H9 (cell line): ENCODE data around the gene TDRD1. TPM values are rescaled to one million over a fixed set of nuclear protein-coding genes. Genes with fewer than 3 reads are reported as not detected.

Experiments
- DNase-seq: peaks from one replicate; pipeline ENCODE4 v3.0.0-alpha.2; 2017
- H2AFZ ChIP-seq: one replicate; pipeline ENCODE4 v1.6.1; 2013; ENCODE audit warnings: mild to moderate bottlenecking, low read length, control low read depth, moderate library complexity
- H2AK5ac ChIP-seq: 2 replicates; pipeline ENCODE4 v1.6.1; 2013; ENCODE audit warnings: low read length, control low read depth, mixed read lengths; ENCODE audit not compliant: insufficient read length
- H2BK120ac ChIP-seq: one replicate; pipeline ENCODE4 v1.6.1; 2013; ENCODE audit warnings: low read depth, mild to moderate bottlenecking, low read length, control low read depth, inconsistent platforms; ENCODE audit not compliant: poor library complexity, severe bottlenecking
- H2BK12ac ChIP-seq: 2 replicates; pipeline ENCODE4 v1.6.1; 2013; ENCODE audit warnings: low read length, control low read depth, mixed read lengths, low read depth; ENCODE audit not compliant: insufficient read length
- H2BK15ac ChIP-seq: 2 replicates; pipeline ENCODE4 v1.6.1; 2013; ENCODE audit warnings: low read depth, low read length, control low read depth
- H2BK20ac ChIP-seq: one replicate; pipeline ENCODE4 v1.6.1; 2013; ENCODE audit warnings: low read depth, mild to moderate bottlenecking, low read length, control low read depth, inconsistent platforms; ENCODE audit not compliant: poor library complexity, severe bottlenecking
- H2BK5ac ChIP-seq: 2 replicates; pipeline ENCODE4 v1.6.1; 2013; ENCODE audit warnings: low read length, control low read depth, mixed read lengths; ENCODE audit not compliant: insufficient read length
- H3K14ac ChIP-seq: 2 replicates; pipeline ENCODE4 v1.6.1; 2013; ENCODE audit warnings: low read length, control low read depth; ENCODE audit not compliant: insufficient read depth
- H3K18ac ChIP-seq: 2 replicates; pipeline ENCODE4 v1.6.1; 2013; ENCODE audit warnings: low read depth, mild to moderate bottlenecking, mixed read lengths, low read length, control low read depth; ENCODE audit not compliant: insufficient read length
- H3K23ac ChIP-seq: 2 replicates; pipeline ENCODE4 v1.6.1; 2013; ENCODE audit warnings: low read length, control low read depth, mixed read lengths, low read depth; ENCODE audit not compliant: insufficient read length
- H3K23me2 ChIP-seq: 2 replicates; pipeline ENCODE4 v1.6.1; 2013; ENCODE audit warnings: low read depth, mild to moderate bottlenecking, mixed read lengths, low read length, control low read depth; ENCODE audit not compliant: insufficient read length, poor library complexity, severe bottlenecking
- H3K27ac ChIP-seq: 2 replicates; pipeline ENCODE4 v1.5.1; 2013; ENCODE audit warnings: low read length, control low read depth, mixed read lengths, low read depth; ENCODE audit not compliant: insufficient read length
- H3K27me3 ChIP-seq: 2 replicates; pipeline ENCODE4 v1.6.1; 2013; ENCODE audit warnings: low read length, control low read depth, inconsistent platforms; ENCODE audit not compliant: insufficient read depth
- H3K4ac ChIP-seq: 2 replicates; pipeline ENCODE4 v1.6.1; 2013; ENCODE audit warnings: low read depth, mild to moderate bottlenecking, control low read depth, inconsistent platforms, low read length, moderate library complexity
- H3K4me1 ChIP-seq: 2 replicates; pipeline ENCODE4 v1.6.1; 2013; ENCODE audit warnings: low read length, control low read depth, inconsistent platforms; ENCODE audit not compliant: insufficient read depth
- H3K4me2 ChIP-seq: 2 replicates; pipeline ENCODE4 v1.6.1; 2013; ENCODE audit warnings: low read length, control low read depth, mixed read lengths; ENCODE audit not compliant: insufficient read length, insufficient read depth
- H3K56ac ChIP-seq: 2 replicates; pipeline ENCODE4 v1.6.1; 2013; ENCODE audit warnings: low read depth, mild to moderate bottlenecking, mixed read lengths, low read length, control low read depth; ENCODE audit not compliant: insufficient read length
- H3K79me1 ChIP-seq: 2 replicates; pipeline ENCODE4 v1.6.1; 2013; ENCODE audit warnings: low read depth, mild to moderate bottlenecking, moderate library complexity, low read length, control low read depth, inconsistent platforms; ENCODE audit not compliant: insufficient read depth, poor library complexity, severe bottlenecking
- H3K79me2 ChIP-seq: 2 replicates; pipeline ENCODE4 v1.6.1; 2013; ENCODE audit warnings: low read length, control low read depth, inconsistent platforms; ENCODE audit not compliant: insufficient read depth
- H3K9ac ChIP-seq: 2 replicates; pipeline ENCODE4 v1.6.1; 2013; ENCODE audit warnings: low read length, control low read depth, mixed read lengths; ENCODE audit not compliant: insufficient read length; ENCODE audit errors: extremely low read depth
- H3K9me3 ChIP-seq: one replicate; pipeline ENCODE4 v1.6.1; 2013; ENCODE audit warnings: low read depth, low read length, inconsistent platforms; ENCODE audit not compliant: control insufficient read depth
- H3T11ph ChIP-seq: one replicate; pipeline ENCODE4 v1.6.1; 2013; ENCODE audit warnings: mild to moderate bottlenecking, low read length, control low read depth, inconsistent platforms
- H4K20me1 ChIP-seq: one replicate; pipeline ENCODE4 v1.6.1; 2013; ENCODE audit not compliant: control insufficient read depth, insufficient read length, insufficient read depth
- H4K5ac ChIP-seq: 2 replicates; pipeline ENCODE4 v1.6.1; 2013; ENCODE audit warnings: low read depth, mild to moderate bottlenecking, mixed read lengths, low read length, control low read depth; ENCODE audit not compliant: insufficient read length
- H4K8ac ChIP-seq: replicated peaks from 2 replicates; pipeline ENCODE4 v1.6.1; 2013; ENCODE audit warnings: low read length, control low read depth, mixed read lengths, low read depth; ENCODE audit not compliant: insufficient read length
- H4K91ac ChIP-seq: 2 replicates; pipeline ENCODE4 v1.6.1; 2013; ENCODE audit warnings: low read depth, mild to moderate bottlenecking, moderate library complexity, mixed read lengths, low read length, control low read depth; ENCODE audit not compliant: insufficient read length
- H3K27ac Mint-ChIP-seq, 3 experiments: 2 replicates in 2 of 3; 3 replicates in 1 of 3; pipeline ENCODE4 v1.8.0; 2020 to 2021; ENCODE audit warnings: mixed read lengths in 3 of 3, mild to moderate bottlenecking in 1 of 3, moderate library complexity in 1 of 3
- H3K27me3 Mint-ChIP-seq: 2 replicates; pipeline ENCODE4 v1.8.0; 2021; ENCODE audit warnings: low read depth, mild to moderate bottlenecking, moderate library complexity, mixed read lengths
- H3K36me3 Mint-ChIP-seq, 3 experiments: 2 replicates in 2 of 3; 3 replicates in 1 of 3; pipeline ENCODE4 v1.8.0; 2020 to 2021; ENCODE audit warnings: low read depth in 3 of 3, mixed read lengths in 3 of 3; ENCODE audit not compliant: insufficient read depth in 1 of 3
- H3K4me1 Mint-ChIP-seq, 2 experiments: 2 replicates each; pipeline ENCODE4 v1.8.0; 2020; ENCODE audit warnings: mixed read lengths in 2 of 2
- H3K4me3 Mint-ChIP-seq, 2 experiments: 2 replicates in 1 of 2; 3 replicates in 1 of 2; pipeline ENCODE4 v1.8.0; 2020 to 2021; ENCODE audit warnings: mild to moderate bottlenecking in 2 of 2, mixed read lengths in 2 of 2, moderate library complexity in 1 of 2
- H3K9me3 Mint-ChIP-seq, 2 experiments: 2 replicates in 1 of 2; 3 replicates in 1 of 2; pipeline ENCODE4 v1.8.0; 2020; ENCODE audit warnings: mild to moderate bottlenecking in 2 of 2, mixed read lengths in 2 of 2, moderate library complexity in 1 of 2
- CTCF ChIP-seq: fragments of 200-600 bp; sonication (generic); conservative IDR thresholded peaks from 3 replicates; pipeline ENCODE4 v1.8.0; 2021; ENCODE audit warnings: antibody characterized with exemption, mild to moderate bottlenecking
- WGBS: extraction: QIAGEN DNeasy Blood & Tissue Kit; methylation state at CpG from one replicate; pipeline ENCODE4 v1.1.7; 2013; ENCODE audit warnings: missing lambda C conversion rate, low lambda C conversion rate, mixed read lengths; ENCODE audit not compliant: insufficient read length; ENCODE audit errors: extremely low coverage; 5-methylcytosine and 5-hydroxymethylcytosine counted together
- total RNA-seq: library from RNA; stranded (reverse); gene quantifications from 2 replicates; pipeline ENCODE4 v1.2.1, GENCODE V29; 2021

TDRD1 gene
- total RNA-seq, 1 experiment from 2014 or later, result 0.15 TPM

GRCh38 chr10:114261076-114261475, 81.9 kb downstream of the TDRD1 start:
- Histone ChIP-seq H3K56ac (no peak overlapping the region), H4K91ac (no peak overlapping the region), H2BK15ac (no peak overlapping the region), H2AFZ (no peak overlapping the region), H3K27ac (no peak overlapping the region), H3K23ac (no peak overlapping the region), H3K4me1 (no peaks in the 10 kb centered on the region; the same call in 1 of the 2 replicates), H3K4ac (no peak overlapping the region), H3K18ac (no peak overlapping the region), H2AK5ac (no peak overlapping the region), H2BK120ac (no peak overlapping the region), H2BK12ac (no peak overlapping the region), H3K79me1 (no peaks in the 10 kb centered on the region), H4K20me1 (no peaks in the 10 kb centered on the region), H4K8ac (no peak overlapping the region), H3K9ac (no peak overlapping the region), H3K4me2 (no peak overlapping the region), H3K79me2 (no peaks in the 10 kb centered on the region), H3T11ph (no peak overlapping the region), H3K9me3 (no peaks in the 10 kb centered on the region), H3K23me2 (no peaks in the 10 kb centered on the region), H2BK5ac (no peak overlapping the region), H4K5ac (no peak overlapping the region), H2BK20ac (no peak overlapping the region), H3K27me3 (no peaks in the 10 kb centered on the region; the same call in 1 of the 2 replicates), H3K14ac (no peak overlapping the region)
- H3K27ac Mint-ChIP-seq, result no peak overlapping the region; a peak in 1 of 7 replicates
- H3K4me3 Mint-ChIP-seq, result no peak overlapping the region
- H3K9me3 Mint-ChIP-seq, result no peaks in the 10 kb centered on the region
- WGBS, result no CpG with 5 or more reads among the region's 2 CpGs
- no peak for TF ChIP-seq CTCF
- no peaks in the 10 kb centered on the region for H3K27me3 Mint-ChIP-seq
- no peaks in the 10 kb centered on the region for H3K36me3 Mint-ChIP-seq
- DNase-seq, result no peak
- peaks cover 17 to 19% of the 10 kb centered on the region in 2 experiments for H3K4me1 Mint-ChIP-seq
